Smooth muscle cell (in vitro differentiated cells): Measurements from ENCODE around the gene DNAJB1. TPM values are rescaled to one million over a fixed set of nuclear protein-coding genes. Genes with fewer than 3 reads are reported as not detected.

Source experiments
- DNase-seq: peaks from one replicate; lab custom pipeline; 2025; ENCODE audit not compliant: unreplicated experiment; lab: John Stamatoyannopoulos, UW
- H2AFZ ChIP-seq: fragments of 200-600 bp; sonication (generic); 2 replicates; pipeline ENCODE4 v1.6.0; 2016; ENCODE audit warnings: antibody characterized with exemption, low read depth, mild to moderate bottlenecking
- H3F3A ChIP-seq: fragments of 200-600 bp; sonication (generic); 2 replicates; pipeline ENCODE4 v1.6.0; 2017; ENCODE audit warnings: antibody characterized with exemption, low read depth
- H3K27ac ChIP-seq: fragments of 200-600 bp; sonication (generic); 2 replicates; pipeline ENCODE4 v1.5.1; 2016; ENCODE audit warnings: low read depth, mild to moderate bottlenecking
- H3K27me3 ChIP-seq: fragments of 200-600 bp; sonication (generic); 2 replicates; pipeline ENCODE4 v1.6.1; 2016; ENCODE audit warnings: low read depth, mild to moderate bottlenecking
- H3K36me3 ChIP-seq: fragments of 200-600 bp; sonication (generic); 2 replicates; pipeline ENCODE4 v1.5.1; 2016; ENCODE audit warnings: low read depth
- H3K4me1 ChIP-seq: fragments of 200-600 bp; sonication (generic); 2 replicates; pipeline ENCODE4 v1.5.1; 2016; ENCODE audit warnings: low read depth
- H3K4me2 ChIP-seq: fragments of 200-600 bp; sonication (generic); 2 replicates; pipeline ENCODE4 v1.6.0; 2016; ENCODE audit warnings: mild to moderate bottlenecking
- H3K4me3 ChIP-seq: fragments of 200-600 bp; sonication (generic); 2 replicates; pipeline ENCODE4 v1.5.1; 2016; ENCODE audit warnings: mild to moderate bottlenecking
- H3K79me2 ChIP-seq: fragments of 200-600 bp; sonication (generic); 2 replicates; pipeline ENCODE4 v1.6.0; 2016; ENCODE audit warnings: low read depth, mild to moderate bottlenecking
- H3K9ac ChIP-seq: fragments of 200-600 bp; sonication (generic); 2 replicates; pipeline ENCODE4 v1.6.0; 2016; ENCODE audit warnings: low read depth
- H3K9me3 ChIP-seq: fragments of 200-600 bp; sonication (generic); replicated peaks from 2 replicates; pipeline ENCODE4 v1.5.1; 2016; ENCODE audit warnings: low read depth
- H4K20me1 ChIP-seq: fragments of 200-600 bp; sonication (generic); 2 replicates; pipeline ENCODE4 v1.6.0; 2016; ENCODE audit warnings: low read depth
- CTCF ChIP-seq: fragments of 200-600 bp; sonication (generic); IDR thresholded peaks from 2 replicates; pipeline ENCODE4 v1.5.1; 2017; ENCODE audit warnings: borderline replicate concordance, mild to moderate bottlenecking, antibody characterized with exemption; ENCODE audit not compliant: insufficient read depth, poor library complexity, severe bottlenecking
- WGBS: methylation state at CpG from one replicate; pipeline ENCODE4 v1.1.7; 2016; ENCODE audit warnings: low lambda C conversion rate; 5-methylcytosine and 5-hydroxymethylcytosine counted together
- polyA plus RNA-seq: library from polyadenylated mRNA; unstranded; fragments of >200 nt; fragmentation: Nextera tagmentation; extraction: Ambion mirVana; gene quantifications from 2 replicates; pipeline ENCODE4 v1.2.1, GENCODE V29; 2016
- total RNA-seq: library from RNA; depleted of rRNA; stranded (reverse); fragments of >200 nt; gene quantifications from 2 replicates; pipeline ENCODE4 v1.2.3, GENCODE V29; 2014

Gene DNAJB1
- total and polyA plus RNA-seq, 2 experiments from 2014 or later, result 114 to 152 TPM

DNA sequence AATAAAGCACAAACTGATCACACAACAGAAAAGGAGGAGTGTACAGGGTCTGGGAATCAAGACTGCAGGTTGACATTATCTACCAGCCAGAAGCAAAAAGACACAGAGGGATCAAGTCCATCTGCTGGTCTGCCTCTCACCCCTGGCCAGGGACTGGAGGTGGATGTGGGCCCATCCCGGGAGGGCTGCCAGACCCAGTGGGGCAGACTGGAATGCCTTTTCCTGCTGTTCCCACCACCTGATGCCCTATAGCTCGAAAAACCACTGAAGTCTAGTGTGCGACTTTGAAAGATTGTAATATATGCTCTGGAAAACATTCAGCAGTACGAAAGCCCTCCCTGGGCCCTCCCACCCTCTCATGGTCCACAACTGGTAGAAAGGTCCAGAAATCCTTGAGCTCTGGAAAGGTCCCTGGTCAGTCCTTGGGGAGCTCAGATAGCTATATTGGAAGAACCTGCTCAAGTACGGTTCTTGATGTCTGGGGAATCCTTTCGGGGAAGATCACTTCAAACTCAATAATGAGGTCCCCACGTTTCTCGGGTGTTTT, 2.6 kb downstream of the DNAJB1 start:
- H3K4me2 ChIP-seq, result peak overlapping the region; percentile 95
- peak overlapping the region; percentile 88 for H3K4me3 ChIP-seq
- no peak for DNase-seq
- H3K79me2 ChIP-seq, result peaks cover 36% of the 10 kb centered on the region
- peaks cover 13% of the 10 kb centered on the region for H3F3A ChIP-seq
- WGBS, result 92% methylated on average over 8 of the region's 8 CpGs
- H3K9ac ChIP-seq, result peak overlapping the region; percentile 14
- H3K4me1 ChIP-seq, result peaks cover 9% of the 10 kb centered on the region
- peaks cover 49% of the 10 kb centered on the region for H4K20me1 ChIP-seq
- no peaks in the 10 kb centered on the region for H3K9me3 ChIP-seq
- H3K36me3 ChIP-seq, result peaks cover 7% of the 10 kb centered on the region
- TF ChIP-seq CTCF, result no peak
- no peak overlapping the region for H3K27ac ChIP-seq
- H2AFZ ChIP-seq, result no peak overlapping the region
- no peaks in the 10 kb centered on the region for H3K27me3 ChIP-seq

- peaks cover 8% of the 10 kb centered on the region for H3F3A ChIP-seq
- H3K79me2 ChIP-seq, result peaks cover 36% of the 10 kb centered on the region
- H4K20me1 ChIP-seq, result peaks cover 49% of the 10 kb centered on the region
- no peak overlapping the region for H3K4me2 ChIP-seq
- WGBS, result 93% methylated on average over 8 of the region's 8 CpGs
- H3K9ac ChIP-seq, result no peak overlapping the region
- DNase-seq, result no peak
- TF ChIP-seq CTCF, result no peak
- no peaks in the 10 kb centered on the region for H3K27me3 ChIP-seq
- H3K36me3 ChIP-seq, result peaks cover 7% of the 10 kb centered on the region
- H3K9me3 ChIP-seq, result no peaks in the 10 kb centered on the region
- no peak overlapping the region for H3K27ac ChIP-seq
- peaks cover 9% of the 10 kb centered on the region for H3K4me1 ChIP-seq
- no peak overlapping the region for H2AFZ ChIP-seq
- no peak overlapping the region for H3K4me3 ChIP-seq
Measured at GRCh38 chr19:14514215-14514863, 3.9 kb downstream of the DNAJB1 start.

DNA sequence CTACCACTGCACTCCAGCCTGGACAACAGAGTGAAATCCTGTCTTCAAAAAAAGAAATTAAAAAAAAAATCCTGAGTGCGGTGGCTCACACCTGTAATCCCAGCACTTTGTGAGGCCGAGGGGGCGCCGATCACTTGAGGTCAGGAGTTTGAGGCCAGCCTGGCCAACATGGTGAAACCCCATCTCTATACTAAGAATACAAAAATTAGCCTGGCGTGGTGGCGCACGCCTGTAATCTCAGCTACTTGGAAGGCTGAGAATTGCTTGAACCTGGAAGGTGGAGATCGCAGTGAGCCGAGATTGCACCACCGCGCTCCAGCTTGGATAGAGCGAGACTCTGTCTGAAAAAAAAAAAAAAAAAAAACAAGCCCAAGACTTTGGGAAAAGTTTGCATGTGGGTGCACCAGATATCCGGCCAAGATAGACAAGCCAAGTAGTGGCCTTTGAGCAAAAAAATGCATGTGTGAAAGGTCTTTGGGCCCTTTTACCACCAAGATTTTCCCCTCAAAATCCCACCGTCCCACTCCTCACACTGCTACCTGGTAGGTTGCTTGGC, 5.7 kb downstream of the DNAJB1 start:
- Histone ChIP-seq H3K36me3 (peaks cover 7% of the 10 kb centered on the region), H3K9ac (no peak overlapping the region), H3K27ac (no peak overlapping the region), H4K20me1 (peaks cover 43% of the 10 kb centered on the region), H2AFZ (no peak overlapping the region), H3F3A (peaks cover 5% of the 10 kb centered on the region), H3K9me3 (no peaks in the 10 kb centered on the region), H3K4me3 (no peak overlapping the region), H3K4me1 (peaks cover 6% of the 10 kb centered on the region), H3K79me2 (peaks cover 30% of the 10 kb centered on the region), H3K27me3 (no peaks in the 10 kb centered on the region), H3K4me2 (no peak overlapping the region)
- DNase-seq, result no peak
- WGBS, result 98% methylated on average over 14 of the region's 14 CpGs
- TF ChIP-seq CTCF, result no peak
